Small intestine (tissue), 7 donors: ENCODE data around the gene TRPM3. TPM values are rescaled to one million over a fixed set of nuclear protein-coding genes. Genes with fewer than 3 reads are reported as not detected.

ENCODE experiments used
- DNase-seq, 2 donors: peaks; one replicate each; pipeline versions ENCODE4 v3.0.0 to v3.0.0-alpha.2; 2013
- FAIRE-seq: peaks from 2 replicates; lab custom pipeline; 2012; peaks lifted over from hg19 to GRCh38; lab: Jason Lieb, UNC
- H3K27ac ChIP-seq, 3 donors: one replicate each; pipeline ENCODE4 v1.5.1; 2013; ENCODE audit warnings: low read length in 2 of 3, mild to moderate bottlenecking in 2 of 3, control low read depth in 1 of 3, inconsistent platforms in 1 of 3, low read depth in 1 of 3, moderate library complexity in 1 of 3
- H3K27me3 ChIP-seq, 3 donors: one replicate each; pipeline ENCODE4 v1.6.1; 2013; ENCODE audit warnings: low read length in 3 of 3, inconsistent platforms in 1 of 3; ENCODE audit not compliant: control insufficient read depth in 3 of 3, insufficient read depth in 3 of 3
- H3K36me3 ChIP-seq, 3 donors: one replicate each; pipeline ENCODE4 v1.6.1; 2013; ENCODE audit warnings: low read length in 3 of 3, inconsistent platforms in 1 of 3, low read depth in 1 of 3, mild to moderate bottlenecking in 1 of 3, moderate library complexity in 1 of 3; ENCODE audit not compliant: control insufficient read depth in 3 of 3, insufficient read depth in 2 of 3
- H3K4me1 ChIP-seq, 3 donors: one replicate each; pipeline ENCODE4 v1.6.1; 2013; ENCODE audit warnings: low read length in 2 of 3, inconsistent platforms in 1 of 3, low read depth in 1 of 3, mild to moderate bottlenecking in 1 of 3, moderate library complexity in 1 of 3; ENCODE audit not compliant: control insufficient read depth in 3 of 3, insufficient read depth in 2 of 3
- H3K4me3 ChIP-seq, 3 donors: one replicate each; pipeline ENCODE4 v1.5.1; 2013; ENCODE audit warnings: low read length in 3 of 3, control low read depth in 1 of 3, inconsistent platforms in 1 of 3, low read depth in 1 of 3, mild to moderate bottlenecking in 1 of 3, moderate library complexity in 1 of 3
- H3K9me3 ChIP-seq, 2 donors: one replicate each; pipeline ENCODE4 v1.6.1; 2013; ENCODE audit warnings: low read depth in 1 of 2, low read length in 1 of 2; ENCODE audit not compliant: control insufficient read depth in 2 of 2, insufficient read depth in 1 of 2
- WGBS, 3 donors: extraction: QIAGEN DNeasy Blood & Tissue Kit; methylation state at CpG; one replicate each; pipeline ENCODE4 v1.1.7; 2013; 5-methylcytosine and 5-hydroxymethylcytosine counted together
- polyA plus RNA-seq, 4 donors: library from polyadenylated mRNA; stranded (reverse) in 3 of 4; unstranded in 1 of 4; fragments of 200-250 nt in 3 of 4; fragments of 120-200 nt in 1 of 4; gene quantifications; one replicate each; pipeline versions ENCODE4 v1.2.1 to v1.2.3, GENCODE V29; 2013
- donor health status: healthy with polysubstance abuse.
- donor health status: control.
- donor health status: control.
- donor health status: Bipolar disorder and iron deficiency.
- donor health status: healthy.

TRPM3 gene
- polyA plus RNA-seq, 4 donors, result 0.15 to 2.5 (median 0.78) TPM

- no peak for FAIRE-seq
- H3K27ac ChIP-seq, result no peak overlapping the region
- no peaks in the 10 kb centered on the region for H3K9me3 ChIP-seq
- no peaks in the 10 kb centered on the region for H3K4me1 ChIP-seq
- DNase-seq, result no peak
- 90 to 92% (median 90%) methylated on average over 4 of the region's 4 CpGs for WGBS, 3 donors
- no peak overlapping the region for H3K4me3 ChIP-seq
- no peaks in the 10 kb centered on the region for H3K36me3 ChIP-seq
- H3K27me3 ChIP-seq, result no peaks in the 10 kb centered on the region
Observed at GRCh38 chr9:70679845-70680244, 441.6 kb downstream of the TRPM3 start.

- WGBS, 3 donors, result 76 to 87% (median 84%) methylated on average over 4 of the region's 4 CpGs
- Histone ChIP-seq H3K9me3 (no peaks in the 10 kb centered on the region), H3K4me1 (no peaks in the 10 kb centered on the region), H3K4me3 (no peak overlapping the region), H3K27ac (no peak overlapping the region), H3K36me3 (no peaks in the 10 kb centered on the region), H3K27me3 (no peaks in the 10 kb centered on the region)
- DNase-seq (no peak), FAIRE-seq (no peak)
Observed at GRCh38 chr9:70678153-70678552, 443.3 kb downstream of the TRPM3 start.

GRCh38 chr9:70677055-70677735 lies 444.2 kb downstream of the TRPM3 start:
- H3K4me1 ChIP-seq, result no peaks in the 10 kb centered on the region
- DNase-seq, result no peak
- H3K4me3 ChIP-seq, result no peak overlapping the region
- H3K27ac ChIP-seq, result no peak overlapping the region
- WGBS, 3 donors, result 85 to 90% (median 86%) methylated on average over 5 of the region's 5 CpGs
- no peak for FAIRE-seq
- H3K27me3 ChIP-seq, result no peaks in the 10 kb centered on the region
- H3K36me3 ChIP-seq, result no peaks in the 10 kb centered on the region
- no peaks in the 10 kb centered on the region for H3K9me3 ChIP-seq

- H3K36me3 ChIP-seq, result no peaks in the 10 kb centered on the region
- DNase-seq (no peak), FAIRE-seq (no peak)
- peaks cover 0 to 1% (median 0%) of the 10 kb centered on the region in 3 donors for H3K27me3 ChIP-seq
- H3K27ac ChIP-seq, result no peak overlapping the region
- no peak overlapping the region for H3K4me3 ChIP-seq
- 85 to 97% (median 87%) methylated on average over 1 of the region's 1 CpG for WGBS, 3 donors
- no peaks in the 10 kb centered on the region for H3K4me1 ChIP-seq
- H3K9me3 ChIP-seq, result no peaks in the 10 kb centered on the region
Observed at GRCh38 chr9:70675868-70676370, 445.5 kb downstream of the TRPM3 start.

- Histone ChIP-seq H3K27me3 (peaks cover 0 to 1% (median 0%) of the 10 kb centered on the region in 3 donors), H3K36me3 (no peaks in the 10 kb centered on the region), H3K9me3 (no peaks in the 10 kb centered on the region), H3K27ac (no peak overlapping the region), H3K4me1 (no peaks in the 10 kb centered on the region), H3K4me3 (no peak overlapping the region)
- WGBS, 3 donors, result 75 to 86% (median 80%) methylated on average over 1 of the region's 1 CpG
- DNase-seq (no peak), FAIRE-seq (no peak)
Observed at GRCh38 chr9:70673844-70674243, 447.6 kb downstream of the TRPM3 start.

- H3K4me1 ChIP-seq, result no peaks in the 10 kb centered on the region
- no peaks in the 10 kb centered on the region for H3K9me3 ChIP-seq
- 48 to 65% (median 54%) methylated on average over 1 of the region's 1 CpG for WGBS, 3 donors
- no peaks in the 10 kb centered on the region for H3K36me3 ChIP-seq
- DNase-seq (no peak), FAIRE-seq (no peak)
- H3K4me3 ChIP-seq, result no peak overlapping the region
- H3K27ac ChIP-seq, result no peak overlapping the region
- H3K27me3 ChIP-seq, result peaks cover 0 to 1% (median 0%) of the 10 kb centered on the region in 3 donors
Observed at GRCh38 chr9:70672161-70672649, 449.2 kb downstream of the TRPM3 start.

- Histone ChIP-seq H3K4me1 (no peaks in the 10 kb centered on the region), H3K4me3 (no peak overlapping the region), H3K9me3 (no peaks in the 10 kb centered on the region), H3K36me3 (no peaks in the 10 kb centered on the region), H3K27me3 (peaks cover 0 to 1% (median 0%) of the 10 kb centered on the region in 3 donors), H3K27ac (no peak overlapping the region)
- DNase-seq, result no peak
- 64 to 80% (median 76%) methylated on average over 3 of the region's 3 CpGs for WGBS, 3 donors
- no peak for FAIRE-seq
Observed at GRCh38 chr9:70668751-70669150, 452.7 kb downstream of the TRPM3 start.

GRCh38 chr9:70658765-70659164 lies 462.7 kb downstream of the TRPM3 start:
- FAIRE-seq, result no peak
- Histone ChIP-seq H3K27ac (no peak overlapping the region), H3K27me3 (no peaks in the 10 kb centered on the region), H3K4me3 (no peak overlapping the region), H3K36me3 (no peaks in the 10 kb centered on the region), H3K9me3 (peaks cover 0 to 3% of the 10 kb centered on the region in 2 donors), H3K4me1 (no peaks in the 10 kb centered on the region)
- DNase-seq, result no peak
